GM23338 (cell line): ENCODE measurements around the gene KCNAB2.

ENCODE experiments used
- CREB1 ChIP-seq: fragments of 250-450 bp; sonication (Bioruptor Pico); IDR thresholded peaks from 2 replicates; pipeline ENCODE4 v1.5.0; 2020; ENCODE audit warnings: low read depth, mild to moderate bottlenecking, moderate library complexity
- CTCF ChIP-seq, 2 experiments: fragments of 200-600 bp in 1 of 2; sonication (generic) in 1 of 2; conservative IDR thresholded peaks; 2 replicates each; pipeline versions ENCODE4 v1.5.1 to v1.6.1; 2016 to 2017; ENCODE audit warnings: antibody characterized with exemption in 2 of 2, low read depth in 2 of 2, mild to moderate bottlenecking in 2 of 2, moderate library complexity in 1 of 2
- ETS1 ChIP-seq: IDR thresholded peaks from 2 replicates; pipeline ENCODE4 v1.6.1; 2016; ENCODE audit warnings: antibody characterized with exemption
- EZH2 ChIP-seq: fragments of 200-600 bp; sonication (generic); IDR thresholded peaks from one replicate; pipeline ENCODE4 v1.8.0; 2017; ENCODE audit warnings: antibody characterized with exemption, mild to moderate bottlenecking, low read depth; ENCODE audit not compliant: unreplicated experiment
- EZH2phosphoT487 ChIP-seq: fragments of 200-600 bp; sonication (generic); IDR thresholded peaks from one replicate; pipeline ENCODE4 v1.8.1; 2018; ENCODE audit warnings: antibody characterized with exemption; ENCODE audit not compliant: unreplicated experiment
- JUNB ChIP-seq: IDR thresholded peaks from one replicate; pipeline ENCODE4 v1.6.1; 2016; ENCODE audit warnings: antibody characterized with exemption; ENCODE audit not compliant: unreplicated experiment
- NANOG ChIP-seq: IDR thresholded peaks from 2 replicates; pipeline ENCODE4 v1.6.1; 2016; ENCODE audit warnings: antibody characterized with exemption, borderline replicate concordance
- POLR2AphosphoS5 ChIP-seq: IDR thresholded peaks from 2 replicates; pipeline ENCODE4 v1.6.1; 2016; ENCODE audit warnings: antibody characterized with exemption, low read depth
- REST ChIP-seq: IDR thresholded peaks from one replicate; pipeline ENCODE4 v1.6.1; 2018; ENCODE audit warnings: antibody characterized with exemption; ENCODE audit not compliant: unreplicated experiment
- STAT1 ChIP-seq: IDR thresholded peaks from one replicate; pipeline ENCODE4 v1.6.1; 2016; ENCODE audit warnings: antibody characterized with exemption; ENCODE audit not compliant: unreplicated experiment
- ZNF114 ChIP-seq: fragments of 250-450 bp; sonication (Bioruptor Pico); IDR thresholded peaks from 2 replicates; pipeline ENCODE4 v1.5.0; 2020; ENCODE audit warnings: mild to moderate bottlenecking, moderate library complexity
- ZNF331 ChIP-seq: fragments of 250-450 bp; sonication (Bioruptor Pico); IDR thresholded peaks from 2 replicates; pipeline ENCODE4 v1.5.0; 2020; ENCODE audit warnings: low read depth, mild to moderate bottlenecking, moderate library complexity

- TF ChIP-seq CTCF (conservative IDR thresholded peaks at IDR 0.05; ENCODE audit: low read depth in 2 of 2) (peak; percentile 84 to 93), JUNB (no peak), EZH2 (no peak), ZNF114 (CRISPR knock-in tag) (no peak), CREB1 (CRISPR knock-in tag) (no peak), EZH2phosphoT487 (no peak), POLR2AphosphoS5 (no peak), REST (no peak), ETS1 (no peak), ZNF331 (CRISPR knock-in tag) (no peak), STAT1 (no peak), NANOG (no peak)
Observed at GRCh38 chr1:6041432-6042062, 4.1 kb upstream of the KCNAB2 start.
